ENCODE results near the gene ANOS1. TPM values are rescaled to one million over a fixed set of nuclear protein-coding genes. Genes with fewer than 3 reads are reported as not detected.

The ANOS1 gene
- total and polyA plus RNA-seq, 2 of the 8 experiments (the other 6 are each of a cell fraction or from before 2014, with no cell fraction given): 34.4 to 59.0 TPM

DNA sequence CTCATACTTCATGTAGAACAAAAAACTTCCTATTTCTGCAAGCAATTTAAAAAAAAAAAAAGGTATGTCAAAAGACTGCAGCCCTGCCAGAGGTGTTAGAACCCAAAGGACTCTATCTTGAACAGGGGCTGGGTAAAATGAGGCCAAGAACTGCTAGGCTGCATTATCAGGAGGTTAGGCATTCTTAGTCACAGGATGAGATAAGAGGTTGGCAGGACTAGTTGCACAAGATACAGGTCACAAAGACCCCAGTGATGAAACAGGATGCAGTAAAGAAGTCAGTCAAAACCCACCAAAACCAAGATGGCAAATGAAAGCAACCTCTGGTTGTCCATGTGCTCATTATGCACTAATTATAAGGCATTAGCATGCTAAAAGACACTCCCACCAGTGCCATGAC lies 104.1 kb downstream of the ANOS1 start:
- Histone ChIP-seq H4K20me1 (replicated peaks in 1 of 2; ENCODE audit: control insufficient read depth in 1 of 2, insufficient read depth in 2 of 2, low read length in 2 of 2) (no peaks in the 10 kb centered on the region), H2AFZ (ENCODE audit: low read length) (no peak overlapping the region), H3K27ac (ENCODE audit: low read depth, low read length) (no peak overlapping the region), H3K9ac (replicated peaks in 1 of 4; ENCODE audit: extremely low read depth in 1 of 4, low read depth in 3 of 4, low read length in 3 of 4) (no peak overlapping the region), H2BK12ac (ENCODE audit: low read depth, low read length) (no peak overlapping the region), H3K4me3 (ENCODE audit: extremely low read depth in 1 of 4, insufficient read depth in 2 of 4, low read depth in 3 of 4, low read length in 4 of 4) (no peak overlapping the region), H3K9me3 (ENCODE audit: insufficient read depth in 2 of 2, low read depth in 1 of 2, low read length in 1 of 2) (no peaks in the 10 kb centered on the region), H4K91ac (replicated peaks; ENCODE audit: insufficient read length, low read length) (no peak overlapping the region), H3K4me2 (ENCODE audit: insufficient read depth in 1 of 2, low read depth in 2 of 2, low read length in 2 of 2) (no peak overlapping the region), H2BK15ac (ENCODE audit: low read length) (no peak overlapping the region), H3K36me3 (ENCODE audit: control insufficient read depth in 2 of 4, insufficient read depth in 4 of 4, low read length in 3 of 4) (peaks cover 0 to 4% (median 1%) of the 10 kb centered on the region in 4 experiments; a peak in 3 of 8 replicates), H3K14ac (ENCODE audit: insufficient read length) (no peak overlapping the region), H3K18ac (ENCODE audit: extremely low read depth, low read length) (no peak overlapping the region), H4K8ac (ENCODE audit: extremely low read depth, insufficient read depth, low read length) (no peak overlapping the region), H2AK5ac (ENCODE audit: low read depth, low read length) (no peak overlapping the region), H4K5ac (ENCODE audit: insufficient read length, low read depth, low read length) (no peak overlapping the region), H3K56ac (replicated peaks; ENCODE audit: insufficient read length, low read depth, low read length) (no peak overlapping the region), H2BK5ac (ENCODE audit: low read depth, low read length) (no peak overlapping the region), H3K23ac (ENCODE audit: insufficient read length) (no peak overlapping the region), H2BK120ac (replicated peaks; ENCODE audit: low read depth, low read length) (no peak overlapping the region), H3K79me1 (ENCODE audit: low read depth, low read length) (no peaks in the 10 kb centered on the region; the same call in 1 of the 2 replicates), H3K27me3 (replicated peaks in 1 of 4; ENCODE audit: control insufficient read depth in 3 of 4, extremely low read depth in 1 of 4, insufficient read depth in 3 of 4, low read length in 3 of 4) (no peaks in the 10 kb centered on the region), H2BK20ac (ENCODE audit: low read length) (no peak overlapping the region), H3K23me2 (ENCODE audit: low read depth, low read length) (peaks cover 1% of the 10 kb centered on the region; the same call in 1 of the 2 replicates), H3K4me1 (replicated peaks in 1 of 4; ENCODE audit: control insufficient read depth in 3 of 4, insufficient read depth in 4 of 4, low read length in 3 of 4) (no peaks in the 10 kb centered on the region), H3K79me2 (ENCODE audit: control insufficient read depth in 1 of 2, insufficient read depth in 2 of 2, low read length in 2 of 2) (peaks cover 0 to 59% of the 10 kb centered on the region in 2 experiments; a peak in 2 of 4 replicates), H3K4ac (replicated peaks; ENCODE audit: insufficient read length, low read depth, low read length) (no peak overlapping the region)
- CTCF ChIA-PET (ENCODE audit: partially characterized antibody): no interaction called here
- POLR2A ChIA-PET (ENCODE audit: partially characterized antibody): no interaction called here
- FAIRE-seq (no peak), DNase-seq (ENCODE audit: low read depth in 1 of 2, low spot score in 2 of 2) (no peak)
- TF ChIP-seq SIN3A (conservative IDR thresholded peaks at IDR 0.05 in 1 of 2, IDR thresholded peaks at IDR 0.05 in 1 of 2; ENCODE audit: low read depth in 1 of 2, low read length in 2 of 2) (no peak), SUZ12 (IDR thresholded peaks at IDR 0.05; ENCODE audit: low read length) (no peak), SP1 (IDR thresholded peaks at IDR 0.05; ENCODE audit: low read depth, low read length) (no peak), KDM1A (IDR thresholded peaks at IDR 0.05; ENCODE audit: borderline replicate concordance, low read length) (no peak), SAP30 (IDR thresholded peaks at IDR 0.05; ENCODE audit: insufficient read depth, insufficient replicate concordance, low read length) (no peak)
- TF ChIP-seq, protein P1, sequence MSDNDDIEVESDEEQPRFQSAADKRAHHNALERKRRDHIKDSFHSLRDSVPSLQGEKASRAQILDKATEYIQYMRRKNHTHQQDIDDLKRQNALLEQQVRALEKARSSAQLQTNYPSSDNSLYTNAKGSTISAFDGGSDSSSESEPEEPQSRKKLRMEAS (IDR thresholded peaks at IDR 0.05): no peak
